Measurements from ENCODE around the gene TEKT2.
A peak's percentile ranks its signal among the peaks of the same experiment; 100 is the strongest.

The TEKT2 gene, protein sequence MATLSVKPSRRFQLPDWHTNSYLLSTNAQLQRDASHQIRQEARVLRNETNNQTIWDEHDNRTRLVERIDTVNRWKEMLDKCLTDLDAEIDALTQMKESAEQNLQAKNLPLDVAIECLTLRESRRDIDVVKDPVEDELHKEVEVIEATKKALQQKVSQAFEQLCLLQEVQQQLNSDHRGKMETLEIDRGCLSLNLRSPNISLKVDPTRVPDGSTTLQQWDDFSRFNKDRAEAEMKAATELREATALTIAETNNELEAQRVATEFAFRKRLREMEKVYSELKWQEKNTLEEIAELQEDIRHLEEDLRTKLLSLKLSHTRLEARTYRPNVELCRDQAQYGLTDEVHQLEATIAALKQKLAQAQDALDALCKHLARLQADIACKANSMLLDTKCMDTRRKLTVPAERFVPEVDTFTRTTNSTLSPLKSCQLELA

DNA sequence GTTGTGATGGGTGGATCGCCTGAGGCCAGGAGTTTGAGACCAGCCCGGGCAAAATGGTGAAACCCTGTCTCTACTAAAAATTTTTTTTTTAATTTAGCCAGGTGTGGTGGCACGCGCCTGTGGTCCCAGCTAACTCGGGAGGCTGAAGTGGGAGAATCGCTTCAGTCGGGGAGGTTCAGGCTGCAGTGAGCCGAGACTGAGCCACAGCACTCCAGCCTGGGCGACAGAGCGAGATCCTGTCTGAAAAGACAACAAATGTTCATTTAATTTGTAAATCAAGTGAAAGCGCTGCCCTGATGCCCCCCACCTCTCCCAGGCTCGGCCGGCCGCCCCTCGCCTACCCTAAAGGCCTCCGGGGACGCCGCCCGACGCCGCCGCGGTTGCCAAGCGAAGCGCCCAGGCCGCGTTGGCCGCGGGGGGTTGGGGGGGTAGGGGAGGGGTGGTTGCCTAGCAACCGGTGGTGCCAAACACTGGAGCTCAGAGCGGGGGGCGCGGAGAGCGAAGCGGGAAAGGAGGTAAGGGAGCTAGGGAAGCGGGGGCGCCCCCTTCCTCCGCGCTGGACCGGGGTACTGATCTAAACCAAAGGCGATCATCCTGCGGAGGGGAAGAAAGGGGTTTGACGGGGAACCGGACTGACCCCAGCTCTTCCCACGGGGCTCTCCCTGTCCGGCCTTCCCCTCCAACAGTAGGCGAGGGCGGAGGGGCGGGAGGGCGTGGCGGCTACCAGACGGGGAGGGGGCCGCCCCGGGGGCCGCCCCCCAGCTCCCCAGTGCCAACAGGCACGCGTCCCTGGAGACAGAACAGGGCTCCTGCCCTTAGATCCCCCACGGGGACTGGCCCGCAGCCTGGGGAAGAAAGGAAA, at the start of gene TEKT2:
Gene TEKT2 (plus strand): TSS at position 460 of the 862 bp plus-strand sequence. CDS start 828 bp downstream, outside the sequence.
- peaks cover 14% of the 10 kb centered on the region for H3K4me1 ChIP-seq (ENCODE audit: insufficient read depth, low read length)
- peak within 1 kb of the TSS; percentile 48 for H3K4me3 ChIP-seq (ENCODE audit: low read length)
- H3K9me3 ChIP-seq (ENCODE audit: low read length) = no peaks in the 10 kb centered on the region
- H3K27me3 ChIP-seq (ENCODE audit: insufficient read depth, low read length) = no peaks in the 10 kb centered on the region
- H3K36me3 ChIP-seq (ENCODE audit: insufficient read depth, low read length) = peaks cover 4% of the 10 kb centered on the region
- peak within 1 kb of the TSS; percentile 80 for H2AFZ ChIP-seq (ENCODE audit: low read depth, low read length)

GRCh38 chr1:36034692-36035091, 49.2 kb upstream of the TEKT2 start:
- Histone ChIP-seq H3K9me3 (ENCODE audit: low read length) (peaks cover 5% of the 10 kb centered on the region), H3K4me1 (ENCODE audit: insufficient read depth, low read length) (no peaks in the 10 kb centered on the region), H3K36me3 (ENCODE audit: insufficient read depth, low read length) (peaks cover 54% of the 10 kb centered on the region), H2AFZ (ENCODE audit: low read depth, low read length) (no peak overlapping the region), H3K27me3 (ENCODE audit: insufficient read depth, low read length) (no peaks in the 10 kb centered on the region), H3K4me3 (ENCODE audit: low read length) (no peak overlapping the region)

DNA sequence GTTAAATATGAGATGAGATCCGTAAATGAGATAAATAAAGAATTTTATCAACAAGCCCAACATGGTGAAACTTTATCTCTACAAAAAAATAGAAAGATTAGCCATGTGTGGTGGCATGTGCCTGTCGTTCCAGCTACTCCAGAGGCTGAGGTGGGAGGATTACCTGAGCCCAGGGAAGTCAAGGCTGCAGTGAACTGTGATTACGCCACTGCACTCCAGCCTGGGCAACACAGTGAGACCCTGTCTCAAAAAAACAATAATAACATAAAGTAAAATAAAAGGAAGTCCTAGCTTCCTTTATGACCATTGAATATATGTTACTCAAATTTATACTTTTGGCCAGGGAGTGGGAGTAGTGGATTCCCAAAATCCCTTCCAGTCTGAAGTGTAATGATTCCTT, 48.7 kb upstream of the TEKT2 start:
- Histone ChIP-seq H3K9me3 (ENCODE audit: low read length) (peaks cover 5% of the 10 kb centered on the region), H3K4me3 (ENCODE audit: low read length) (no peak overlapping the region), H3K4me1 (ENCODE audit: insufficient read depth, low read length) (no peaks in the 10 kb centered on the region), H3K27me3 (ENCODE audit: insufficient read depth, low read length) (no peaks in the 10 kb centered on the region), H2AFZ (ENCODE audit: low read depth, low read length) (no peak overlapping the region), H3K36me3 (ENCODE audit: insufficient read depth, low read length) (peaks cover 56% of the 10 kb centered on the region)

GRCh38 chr1:36040238-36040637, 43.7 kb upstream of the TEKT2 start:
- Histone ChIP-seq H3K36me3 (ENCODE audit: insufficient read depth, low read length) (peaks cover 61% of the 10 kb centered on the region), H2AFZ (ENCODE audit: low read depth, low read length) (no peak overlapping the region), H3K9me3 (ENCODE audit: low read length) (no peaks in the 10 kb centered on the region), H3K27me3 (ENCODE audit: insufficient read depth, low read length) (no peaks in the 10 kb centered on the region), H3K4me3 (ENCODE audit: low read length) (no peak overlapping the region), H3K4me1 (ENCODE audit: insufficient read depth, low read length) (no peaks in the 10 kb centered on the region)

- Histone ChIP-seq H3K27me3 (ENCODE audit: insufficient read depth, low read length) (no peaks in the 10 kb centered on the region), H3K9me3 (ENCODE audit: low read length) (peaks cover 3% of the 10 kb centered on the region), H2AFZ (ENCODE audit: low read depth, low read length) (no peak overlapping the region), H3K4me1 (ENCODE audit: insufficient read depth, low read length) (no peaks in the 10 kb centered on the region), H3K4me3 (ENCODE audit: low read length) (no peak overlapping the region), H3K36me3 (ENCODE audit: insufficient read depth, low read length) (peaks cover 53% of the 10 kb centered on the region)
Observed at GRCh38 chr1:36051821-36052220, 32.1 kb upstream of the TEKT2 start.

GRCh38 chr1:36053978-36054377, 29.9 kb upstream of the TEKT2 start:
- no peaks in the 10 kb centered on the region for H3K27me3 ChIP-seq (ENCODE audit: insufficient read depth, low read length)
- peaks cover 42% of the 10 kb centered on the region for H3K36me3 ChIP-seq (ENCODE audit: insufficient read depth, low read length)
- H3K4me3 ChIP-seq (ENCODE audit: low read length) = no peak overlapping the region
- no peaks in the 10 kb centered on the region for H3K4me1 ChIP-seq (ENCODE audit: insufficient read depth, low read length)
- no peaks in the 10 kb centered on the region for H3K9me3 ChIP-seq (ENCODE audit: low read length)
- H2AFZ ChIP-seq (ENCODE audit: low read depth, low read length) = no peak overlapping the region

DNA sequence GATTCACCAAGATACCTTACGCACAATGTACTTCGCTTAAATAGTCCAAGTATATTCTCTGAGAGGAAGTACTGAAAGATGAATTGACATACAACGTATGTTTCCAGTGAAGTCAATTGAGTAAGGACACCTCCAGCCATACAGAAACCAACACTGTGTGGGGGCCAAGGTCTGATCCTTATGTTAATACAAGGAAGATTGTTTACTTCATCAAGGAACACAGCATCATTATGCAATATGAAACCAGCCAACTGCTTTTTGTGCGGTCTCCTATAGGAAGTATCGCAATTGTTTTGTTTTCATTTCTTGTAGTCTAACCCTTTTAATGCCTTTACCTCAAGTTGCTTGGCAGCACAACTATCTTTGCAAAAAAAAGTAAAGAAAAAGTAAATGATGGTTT, 28.2 kb upstream of the TEKT2 start:
- Histone ChIP-seq H2AFZ (ENCODE audit: low read depth, low read length) (no peak overlapping the region), H3K36me3 (ENCODE audit: insufficient read depth, low read length) (peaks cover 38% of the 10 kb centered on the region), H3K27me3 (ENCODE audit: insufficient read depth, low read length) (no peaks in the 10 kb centered on the region), H3K9me3 (ENCODE audit: low read length) (no peaks in the 10 kb centered on the region), H3K4me3 (ENCODE audit: low read length) (no peak overlapping the region), H3K4me1 (ENCODE audit: insufficient read depth, low read length) (no peaks in the 10 kb centered on the region)

- Histone ChIP-seq H3K27me3 (ENCODE audit: insufficient read depth, low read length) (no peaks in the 10 kb centered on the region), H3K9me3 (ENCODE audit: low read length) (no peaks in the 10 kb centered on the region), H3K36me3 (ENCODE audit: insufficient read depth, low read length) (peaks cover 20% of the 10 kb centered on the region), H3K4me1 (ENCODE audit: insufficient read depth, low read length) (no peaks in the 10 kb centered on the region), H3K4me3 (ENCODE audit: low read length) (no peak overlapping the region), H2AFZ (ENCODE audit: low read depth, low read length) (no peak overlapping the region)
Observed at GRCh38 chr1:36062315-36062714, 21.6 kb upstream of the TEKT2 start.

DNA sequence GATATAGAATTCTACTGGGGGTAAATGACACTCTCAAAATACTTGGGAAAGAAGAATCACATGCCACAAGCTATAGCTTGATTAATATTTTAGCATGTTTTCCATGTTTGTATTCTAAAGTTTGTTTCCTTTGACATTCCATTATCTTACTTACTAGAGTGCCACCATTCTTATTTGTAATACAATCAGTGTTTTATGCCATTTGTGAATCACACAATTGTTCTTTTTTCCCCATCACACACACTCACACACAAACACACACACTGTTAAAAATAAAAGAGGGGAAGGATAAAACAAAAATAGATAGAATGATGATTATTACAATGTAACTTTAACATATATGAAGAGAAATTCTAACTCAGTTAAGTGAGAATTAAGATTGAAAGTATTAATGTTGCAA, 16.0 kb upstream of the TEKT2 start:
- no peaks in the 10 kb centered on the region for H3K4me1 ChIP-seq (ENCODE audit: insufficient read depth, low read length)
- H3K36me3 ChIP-seq (ENCODE audit: insufficient read depth, low read length) = peaks cover 2% of the 10 kb centered on the region
- no peaks in the 10 kb centered on the region for H3K27me3 ChIP-seq (ENCODE audit: insufficient read depth, low read length)
- H3K4me3 ChIP-seq (ENCODE audit: low read length) = no peak overlapping the region
- no peaks in the 10 kb centered on the region for H3K9me3 ChIP-seq (ENCODE audit: low read length)
- no peak overlapping the region for H2AFZ ChIP-seq (ENCODE audit: low read depth, low read length)

DNA sequence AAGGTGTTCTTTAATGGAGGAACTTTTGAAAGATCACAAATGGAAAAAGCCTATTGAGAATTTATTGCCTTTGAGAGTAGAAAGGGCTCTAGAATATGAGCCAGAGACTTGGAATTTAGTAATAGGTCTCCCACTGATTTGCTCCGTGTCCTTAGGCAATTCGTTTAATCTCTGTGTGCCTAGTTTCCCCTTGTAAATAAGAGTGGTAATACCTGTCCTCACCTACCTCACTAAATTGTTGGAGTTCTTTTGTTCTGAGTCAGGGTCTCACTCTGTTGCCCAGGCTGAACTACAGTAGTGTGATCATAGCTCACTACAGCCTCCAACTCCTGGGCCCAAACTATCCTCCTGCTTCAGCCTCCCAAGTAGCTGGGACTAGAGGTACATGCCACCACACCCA, 15.0 kb upstream of the TEKT2 start:
- peaks cover 2% of the 10 kb centered on the region for H3K36me3 ChIP-seq (ENCODE audit: insufficient read depth, low read length)
- H3K4me3 ChIP-seq (ENCODE audit: low read length) = no peak overlapping the region
- no peaks in the 10 kb centered on the region for H3K27me3 ChIP-seq (ENCODE audit: insufficient read depth, low read length)
- no peak overlapping the region for H2AFZ ChIP-seq (ENCODE audit: low read depth, low read length)
- H3K4me1 ChIP-seq (ENCODE audit: insufficient read depth, low read length) = no peaks in the 10 kb centered on the region
- H3K9me3 ChIP-seq (ENCODE audit: low read length) = no peaks in the 10 kb centered on the region

- no peak overlapping the region for H3K4me3 ChIP-seq (ENCODE audit: low read length)
- H3K9me3 ChIP-seq (ENCODE audit: low read length) = no peaks in the 10 kb centered on the region
- no peak overlapping the region for H2AFZ ChIP-seq (ENCODE audit: low read depth, low read length)
- H3K27me3 ChIP-seq (ENCODE audit: insufficient read depth, low read length) = no peaks in the 10 kb centered on the region
- no peaks in the 10 kb centered on the region for H3K4me1 ChIP-seq (ENCODE audit: insufficient read depth, low read length)
- no peaks in the 10 kb centered on the region for H3K36me3 ChIP-seq (ENCODE audit: insufficient read depth, low read length)
Observed at GRCh38 chr1:36070349-36070748, 13.5 kb upstream of the TEKT2 start.

DNA sequence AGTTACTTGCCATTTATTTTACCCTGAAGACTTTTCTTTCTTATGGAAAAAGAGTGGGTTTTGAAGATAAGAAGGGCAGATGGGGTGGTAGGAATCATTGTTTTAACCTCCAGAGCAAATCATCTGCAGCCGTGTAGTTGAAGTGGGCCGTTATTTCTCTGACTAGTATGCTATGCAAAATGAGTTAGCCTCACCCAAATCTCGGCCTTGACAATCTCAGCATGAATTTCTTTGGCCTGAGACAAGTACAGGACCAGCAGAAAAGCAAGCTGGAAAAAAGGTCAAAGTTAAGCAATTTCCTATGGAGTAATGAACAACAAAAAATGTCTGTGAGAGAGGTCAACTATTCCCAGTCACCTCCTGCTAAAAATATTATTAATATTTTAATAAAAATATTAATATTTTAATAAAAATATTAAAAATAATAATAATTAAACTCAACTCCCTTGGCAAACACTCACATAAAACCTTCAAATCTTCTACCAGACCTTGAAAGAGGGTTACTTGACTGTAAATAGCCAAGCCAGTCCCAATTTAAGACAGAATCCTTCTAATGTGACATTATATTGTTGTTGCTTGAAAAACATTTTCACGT, 6.8 kb upstream of the TEKT2 start:
- Histone ChIP-seq H3K9me3 (ENCODE audit: low read length) (no peaks in the 10 kb centered on the region), H3K27me3 (ENCODE audit: insufficient read depth, low read length) (no peaks in the 10 kb centered on the region), H3K4me3 (ENCODE audit: low read length) (no peak overlapping the region), H3K4me1 (ENCODE audit: insufficient read depth, low read length) (no peaks in the 10 kb centered on the region), H2AFZ (ENCODE audit: low read depth, low read length) (no peak overlapping the region), H3K36me3 (ENCODE audit: insufficient read depth, low read length) (no peaks in the 10 kb centered on the region)

GRCh38 chr1:36080236-36080635, 3.7 kb upstream of the TEKT2 start:
- no peaks in the 10 kb centered on the region for H3K27me3 ChIP-seq (ENCODE audit: insufficient read depth, low read length)
- H3K4me1 ChIP-seq (ENCODE audit: insufficient read depth, low read length) = peaks cover 10% of the 10 kb centered on the region
- no peaks in the 10 kb centered on the region for H3K9me3 ChIP-seq (ENCODE audit: low read length)
- no peaks in the 10 kb centered on the region for H3K36me3 ChIP-seq (ENCODE audit: insufficient read depth, low read length)
- H3K4me3 ChIP-seq (ENCODE audit: low read length) = no peak overlapping the region
- H2AFZ ChIP-seq (ENCODE audit: low read depth, low read length) = no peak overlapping the region
